AG10803 (cell line): ENCODE measurements around the gene KLHL12.

Experiments used
- DNase-seq: peaks from one replicate; pipeline ENCODE4 v3.0.0; 2010; ENCODE audit warnings: low read depth
- H3K4me3 ChIP-seq: 2 replicates; pipeline ENCODE4 v1.5.1; 2011; ENCODE audit warnings: mild to moderate bottlenecking, low read length, control low read depth
- TF ChIP-seq, protein P1 (sequence below): conservative IDR thresholded peaks from 2 replicates; pipeline ENCODE4 v1.5.1; 2011; ENCODE audit warnings: mild to moderate bottlenecking, low read length, control low read depth, inconsistent platforms

The KLHL12 gene

DNA sequence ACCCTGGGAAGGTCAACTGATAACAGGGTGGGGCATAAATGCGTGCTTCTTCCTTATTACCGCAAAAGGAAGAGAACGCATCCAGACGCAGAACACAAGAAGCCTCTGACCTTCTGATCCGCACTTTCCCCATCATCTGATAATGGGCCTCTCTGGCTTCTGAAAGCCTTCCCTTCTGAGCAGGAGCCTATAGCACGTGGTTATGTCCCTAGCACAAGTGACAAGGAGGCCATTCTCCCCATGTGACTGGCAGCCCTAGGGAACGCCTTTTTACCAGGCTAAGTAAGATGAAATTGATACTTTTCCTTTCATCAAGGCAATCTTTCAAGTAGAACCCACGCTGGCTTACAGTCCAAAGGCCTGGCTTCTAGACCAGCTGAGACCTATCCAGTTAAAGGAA, 72.2 kb downstream of the KLHL12 start:
- TF ChIP-seq, protein P1, sequence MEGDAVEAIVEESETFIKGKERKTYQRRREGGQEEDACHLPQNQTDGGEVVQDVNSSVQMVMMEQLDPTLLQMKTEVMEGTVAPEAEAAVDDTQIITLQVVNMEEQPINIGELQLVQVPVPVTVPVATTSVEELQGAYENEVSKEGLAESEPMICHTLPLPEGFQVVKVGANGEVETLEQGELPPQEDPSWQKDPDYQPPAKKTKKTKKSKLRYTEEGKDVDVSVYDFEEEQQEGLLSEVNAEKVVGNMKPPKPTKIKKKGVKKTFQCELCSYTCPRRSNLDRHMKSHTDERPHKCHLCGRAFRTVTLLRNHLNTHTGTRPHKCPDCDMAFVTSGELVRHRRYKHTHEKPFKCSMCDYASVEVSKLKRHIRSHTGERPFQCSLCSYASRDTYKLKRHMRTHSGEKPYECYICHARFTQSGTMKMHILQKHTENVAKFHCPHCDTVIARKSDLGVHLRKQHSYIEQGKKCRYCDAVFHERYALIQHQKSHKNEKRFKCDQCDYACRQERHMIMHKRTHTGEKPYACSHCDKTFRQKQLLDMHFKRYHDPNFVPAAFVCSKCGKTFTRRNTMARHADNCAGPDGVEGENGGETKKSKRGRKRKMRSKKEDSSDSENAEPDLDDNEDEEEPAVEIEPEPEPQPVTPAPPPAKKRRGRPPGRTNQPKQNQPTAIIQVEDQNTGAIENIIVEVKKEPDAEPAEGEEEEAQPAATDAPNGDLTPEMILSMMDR = no peak
- no peak for DNase-seq
- H3K4me3 ChIP-seq = no peak overlapping the region

DNA sequence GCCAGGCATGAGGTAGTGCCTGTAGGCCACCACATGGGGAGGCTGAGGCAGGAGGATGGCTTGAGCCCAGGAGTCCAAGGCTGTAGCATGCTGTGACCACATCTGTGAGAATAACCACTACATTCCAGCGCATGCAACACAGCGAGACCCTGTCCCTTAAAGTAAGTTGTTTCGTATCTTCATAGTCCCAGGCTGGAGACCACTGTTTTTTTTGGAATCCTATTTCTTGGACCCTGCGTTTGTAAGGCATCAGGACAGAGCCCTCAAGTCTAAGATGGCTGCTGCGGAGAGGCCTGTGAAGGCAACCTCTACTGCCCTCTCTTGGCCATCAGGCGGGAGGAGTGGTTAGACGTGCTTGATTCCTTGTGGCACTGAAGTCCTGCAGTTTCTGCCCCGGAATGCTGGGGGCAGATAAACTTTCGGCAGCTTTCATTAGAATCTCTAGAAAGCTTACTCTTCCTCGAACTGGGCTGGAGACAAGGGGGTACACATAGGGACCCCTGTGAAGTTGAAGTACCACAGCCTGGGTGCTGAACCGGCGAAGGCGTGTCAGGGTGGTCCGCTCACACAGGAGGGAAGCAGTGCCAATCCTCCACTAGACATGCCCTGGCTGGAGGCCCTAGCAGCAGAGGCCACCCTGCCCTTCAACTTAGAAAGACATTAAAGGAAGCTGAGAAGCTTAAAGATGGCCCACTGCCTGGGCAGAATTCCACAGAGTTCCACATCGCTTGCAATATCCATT, 74.7 kb downstream of the KLHL12 start:
- TF ChIP-seq, protein P1 = peak; percentile 63
- H3K4me3 ChIP-seq = no peak overlapping the region
- peak; percentile 62 for DNase-seq

DNA sequence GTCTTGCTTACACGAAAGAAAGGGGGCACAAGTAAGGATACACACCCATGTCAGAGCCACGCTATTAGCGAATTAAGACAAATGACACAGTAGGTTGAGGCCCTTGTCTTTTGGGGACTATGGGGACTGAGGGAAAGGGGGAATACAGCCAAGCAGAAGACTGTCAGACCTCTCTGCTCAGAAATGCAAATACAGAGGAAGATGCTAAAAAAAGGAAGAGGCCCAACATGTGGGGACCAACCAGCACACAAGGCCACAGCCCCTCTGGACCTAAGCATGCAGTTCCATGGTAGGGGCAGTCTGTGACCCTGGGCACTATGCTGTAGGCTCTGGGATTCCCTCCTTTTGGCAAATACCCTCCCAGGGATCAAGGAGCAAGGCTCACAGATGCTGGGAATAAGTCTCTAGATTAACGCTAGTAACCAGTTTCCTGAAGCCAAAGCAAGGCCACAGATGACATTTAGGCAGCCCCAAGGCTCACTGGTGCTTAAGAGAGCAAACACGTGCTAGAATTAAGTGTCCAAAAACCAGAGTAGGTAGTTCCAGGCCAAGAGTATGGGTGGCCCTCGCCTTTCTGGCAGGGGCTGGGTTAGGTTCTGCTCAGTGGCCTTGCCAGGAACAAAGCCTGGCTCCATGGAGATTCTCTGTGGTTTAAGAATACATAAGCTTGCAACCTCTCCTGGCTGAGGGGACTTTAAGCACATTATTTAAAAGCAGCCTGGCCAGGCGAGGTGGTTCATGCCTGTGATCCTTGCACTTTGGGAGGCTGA, 76.3 kb downstream of the KLHL12 start:
- TF ChIP-seq, protein P1 = no peak
- H3K4me3 ChIP-seq = no peak overlapping the region
- no peak for DNase-seq

DNA sequence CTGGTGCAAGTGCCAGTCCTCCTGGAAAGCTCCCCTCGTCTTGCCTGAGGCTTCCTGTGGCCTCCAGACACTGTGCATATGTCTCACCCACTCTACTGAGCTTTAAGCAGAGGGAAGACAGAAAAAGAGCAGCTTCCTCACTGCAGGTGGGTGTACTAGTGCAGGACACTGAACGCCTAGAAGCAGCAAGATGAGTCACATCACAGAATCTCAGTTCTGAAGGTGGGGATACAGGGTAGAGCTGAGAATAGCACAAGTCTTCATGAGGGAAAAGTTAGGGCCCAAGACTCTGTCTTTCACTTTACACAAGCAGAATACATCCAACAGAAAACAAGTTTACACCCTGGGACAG, 78.9 kb downstream of the KLHL12 start:
- no peak for DNase-seq
- TF ChIP-seq, protein P1 = no peak

DNA sequence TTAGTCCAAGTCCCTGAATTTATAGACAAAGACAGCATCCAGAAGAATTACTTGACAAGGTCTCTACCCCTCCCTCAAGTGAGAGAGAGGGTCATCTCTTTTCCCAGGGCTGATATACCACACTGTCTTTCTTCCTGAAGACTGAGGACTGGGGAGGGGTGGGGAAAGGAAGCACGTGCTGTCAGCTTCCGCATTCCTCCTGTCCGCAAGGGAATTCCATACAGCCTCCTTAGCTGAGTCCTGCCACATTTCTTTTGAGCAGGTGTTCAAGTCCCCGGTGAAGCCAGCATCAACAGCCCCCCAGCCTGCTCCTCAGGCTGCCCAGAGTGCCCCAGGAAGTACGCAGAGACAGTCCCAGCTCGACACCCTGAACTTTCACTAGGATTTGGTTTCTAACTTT, 82.1 kb downstream of the KLHL12 start:
- TF ChIP-seq, protein P1 = no peak
- no peak overlapping the region for H3K4me3 ChIP-seq
- no peak for DNase-seq

More for the DNA sequence above, 78.9 kb downstream of the KLHL12 start:
- H3K4me3 ChIP-seq = no peak overlapping the region

DNA sequence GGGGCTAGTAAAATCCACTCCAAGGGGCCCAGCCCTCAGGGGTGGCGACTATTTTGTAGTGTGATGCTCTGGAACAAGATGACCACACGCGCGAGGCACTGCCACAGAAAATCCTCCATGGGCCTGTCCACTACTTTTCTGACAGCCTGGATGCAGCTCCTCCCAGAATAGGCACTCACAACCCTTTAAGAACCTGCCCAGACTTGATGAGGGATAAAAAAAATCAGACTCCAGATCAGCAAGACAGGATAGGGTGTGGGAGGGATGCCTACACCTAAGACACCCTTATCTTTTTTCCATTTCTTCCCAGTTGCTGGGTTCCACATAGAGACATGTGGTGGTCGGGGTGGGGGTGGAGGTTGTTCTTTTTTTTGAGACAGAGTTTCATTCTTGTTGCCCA, 82.8 kb downstream of the KLHL12 start:
- H3K4me3 ChIP-seq = no peak overlapping the region
- DNase-seq = no peak
- TF ChIP-seq, protein P1 = no peak

DNA sequence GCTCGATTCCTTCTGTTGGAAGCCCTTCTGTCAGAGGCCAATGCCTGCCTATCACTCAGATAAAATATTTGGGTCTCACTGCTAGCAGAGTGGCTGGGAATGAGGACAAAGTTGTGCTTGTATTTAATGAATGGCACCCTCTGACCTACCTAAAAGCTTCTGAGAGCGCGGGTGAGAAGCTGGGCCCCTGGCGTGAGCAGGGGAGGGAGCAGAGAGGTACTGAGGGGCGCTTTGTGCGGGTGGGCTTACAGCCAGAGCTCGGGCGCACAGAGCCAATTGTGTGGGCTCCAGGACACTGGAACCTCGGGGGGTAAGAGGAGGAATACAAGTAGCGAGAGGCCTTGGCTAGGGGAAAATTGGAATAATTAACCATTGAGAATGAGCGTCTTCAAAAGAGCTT, 84.0 kb downstream of the KLHL12 start:
- DNase-seq = no peak
- TF ChIP-seq, protein P1 = no peak

More for the DNA sequence above, 84.0 kb downstream of the KLHL12 start:
- no peak overlapping the region for H3K4me3 ChIP-seq
